H9 (cell line): ENCODE results near the gene ZNF629. TPM values are rescaled to one million over a fixed set of nuclear protein-coding genes. Genes with fewer than 3 reads are reported as not detected.

Source experiments
- DNase-seq: peaks from one replicate; pipeline ENCODE4 v3.0.0-alpha.2; 2017
- H2AFZ ChIP-seq: one replicate; pipeline ENCODE4 v1.6.1; 2013; ENCODE audit warnings: mild to moderate bottlenecking, low read length, control low read depth, moderate library complexity
- H2AK5ac ChIP-seq: 2 replicates; pipeline ENCODE4 v1.6.1; 2013; ENCODE audit warnings: low read length, control low read depth, mixed read lengths; ENCODE audit not compliant: insufficient read length
- H2BK120ac ChIP-seq: one replicate; pipeline ENCODE4 v1.6.1; 2013; ENCODE audit warnings: low read depth, mild to moderate bottlenecking, low read length, control low read depth, inconsistent platforms; ENCODE audit not compliant: poor library complexity, severe bottlenecking
- H2BK12ac ChIP-seq: 2 replicates; pipeline ENCODE4 v1.6.1; 2013; ENCODE audit warnings: low read length, control low read depth, mixed read lengths, low read depth; ENCODE audit not compliant: insufficient read length
- H2BK15ac ChIP-seq: 2 replicates; pipeline ENCODE4 v1.6.1; 2013; ENCODE audit warnings: low read depth, low read length, control low read depth
- H2BK20ac ChIP-seq: one replicate; pipeline ENCODE4 v1.6.1; 2013; ENCODE audit warnings: low read depth, mild to moderate bottlenecking, low read length, control low read depth, inconsistent platforms; ENCODE audit not compliant: poor library complexity, severe bottlenecking
- H2BK5ac ChIP-seq: 2 replicates; pipeline ENCODE4 v1.6.1; 2013; ENCODE audit warnings: low read length, control low read depth, mixed read lengths; ENCODE audit not compliant: insufficient read length
- H3K14ac ChIP-seq: 2 replicates; pipeline ENCODE4 v1.6.1; 2013; ENCODE audit warnings: low read length, control low read depth; ENCODE audit not compliant: insufficient read depth
- H3K18ac ChIP-seq: 2 replicates; pipeline ENCODE4 v1.6.1; 2013; ENCODE audit warnings: low read depth, mild to moderate bottlenecking, mixed read lengths, low read length, control low read depth; ENCODE audit not compliant: insufficient read length
- H3K23ac ChIP-seq: 2 replicates; pipeline ENCODE4 v1.6.1; 2013; ENCODE audit warnings: low read length, control low read depth, mixed read lengths, low read depth; ENCODE audit not compliant: insufficient read length
- H3K23me2 ChIP-seq: 2 replicates; pipeline ENCODE4 v1.6.1; 2013; ENCODE audit warnings: low read depth, mild to moderate bottlenecking, mixed read lengths, low read length, control low read depth; ENCODE audit not compliant: insufficient read length, poor library complexity, severe bottlenecking
- H3K27ac ChIP-seq: 2 replicates; pipeline ENCODE4 v1.5.1; 2013; ENCODE audit warnings: low read length, control low read depth, mixed read lengths, low read depth; ENCODE audit not compliant: insufficient read length
- H3K27me3 ChIP-seq: 2 replicates; pipeline ENCODE4 v1.6.1; 2013; ENCODE audit warnings: low read length, control low read depth, inconsistent platforms; ENCODE audit not compliant: insufficient read depth
- H3K4ac ChIP-seq: 2 replicates; pipeline ENCODE4 v1.6.1; 2013; ENCODE audit warnings: low read depth, mild to moderate bottlenecking, control low read depth, inconsistent platforms, low read length, moderate library complexity
- H3K4me1 ChIP-seq: 2 replicates; pipeline ENCODE4 v1.6.1; 2013; ENCODE audit warnings: low read length, control low read depth, inconsistent platforms; ENCODE audit not compliant: insufficient read depth
- H3K4me2 ChIP-seq: 2 replicates; pipeline ENCODE4 v1.6.1; 2013; ENCODE audit warnings: low read length, control low read depth, mixed read lengths; ENCODE audit not compliant: insufficient read length, insufficient read depth
- H3K56ac ChIP-seq: 2 replicates; pipeline ENCODE4 v1.6.1; 2013; ENCODE audit warnings: low read depth, mild to moderate bottlenecking, mixed read lengths, low read length, control low read depth; ENCODE audit not compliant: insufficient read length
- H3K79me1 ChIP-seq: 2 replicates; pipeline ENCODE4 v1.6.1; 2013; ENCODE audit warnings: low read depth, mild to moderate bottlenecking, moderate library complexity, low read length, control low read depth, inconsistent platforms; ENCODE audit not compliant: insufficient read depth, poor library complexity, severe bottlenecking
- H3K79me2 ChIP-seq: 2 replicates; pipeline ENCODE4 v1.6.1; 2013; ENCODE audit warnings: low read length, control low read depth, inconsistent platforms; ENCODE audit not compliant: insufficient read depth
- H3K9ac ChIP-seq: 2 replicates; pipeline ENCODE4 v1.6.1; 2013; ENCODE audit warnings: low read length, control low read depth, mixed read lengths; ENCODE audit not compliant: insufficient read length; ENCODE audit errors: extremely low read depth
- H3K9me3 ChIP-seq: one replicate; pipeline ENCODE4 v1.6.1; 2013; ENCODE audit warnings: low read depth, low read length, inconsistent platforms; ENCODE audit not compliant: control insufficient read depth
- H3T11ph ChIP-seq: one replicate; pipeline ENCODE4 v1.6.1; 2013; ENCODE audit warnings: mild to moderate bottlenecking, low read length, control low read depth, inconsistent platforms
- H4K20me1 ChIP-seq: one replicate; pipeline ENCODE4 v1.6.1; 2013; ENCODE audit not compliant: control insufficient read depth, insufficient read length, insufficient read depth
- H4K5ac ChIP-seq: 2 replicates; pipeline ENCODE4 v1.6.1; 2013; ENCODE audit warnings: low read depth, mild to moderate bottlenecking, mixed read lengths, low read length, control low read depth; ENCODE audit not compliant: insufficient read length
- H4K8ac ChIP-seq: replicated peaks from 2 replicates; pipeline ENCODE4 v1.6.1; 2013; ENCODE audit warnings: low read length, control low read depth, mixed read lengths, low read depth; ENCODE audit not compliant: insufficient read length
- H4K91ac ChIP-seq: 2 replicates; pipeline ENCODE4 v1.6.1; 2013; ENCODE audit warnings: low read depth, mild to moderate bottlenecking, moderate library complexity, mixed read lengths, low read length, control low read depth; ENCODE audit not compliant: insufficient read length
- H3K27ac Mint-ChIP-seq, 3 experiments: 2 replicates in 2 of 3; 3 replicates in 1 of 3; pipeline ENCODE4 v1.8.0; 2020 to 2021; ENCODE audit warnings: mixed read lengths in 3 of 3, mild to moderate bottlenecking in 1 of 3, moderate library complexity in 1 of 3
- H3K27me3 Mint-ChIP-seq: 2 replicates; pipeline ENCODE4 v1.8.0; 2021; ENCODE audit warnings: low read depth, mild to moderate bottlenecking, moderate library complexity, mixed read lengths
- H3K36me3 Mint-ChIP-seq, 3 experiments: 2 replicates in 2 of 3; 3 replicates in 1 of 3; pipeline ENCODE4 v1.8.0; 2020 to 2021; ENCODE audit warnings: low read depth in 3 of 3, mixed read lengths in 3 of 3; ENCODE audit not compliant: insufficient read depth in 1 of 3
- H3K4me1 Mint-ChIP-seq, 2 experiments: 2 replicates each; pipeline ENCODE4 v1.8.0; 2020; ENCODE audit warnings: mixed read lengths in 2 of 2
- H3K4me3 Mint-ChIP-seq, 2 experiments: 2 replicates in 1 of 2; 3 replicates in 1 of 2; pipeline ENCODE4 v1.8.0; 2020 to 2021; ENCODE audit warnings: mild to moderate bottlenecking in 2 of 2, mixed read lengths in 2 of 2, moderate library complexity in 1 of 2
- H3K9me3 Mint-ChIP-seq, 2 experiments: 2 replicates in 1 of 2; 3 replicates in 1 of 2; pipeline ENCODE4 v1.8.0; 2020; ENCODE audit warnings: mild to moderate bottlenecking in 2 of 2, mixed read lengths in 2 of 2, moderate library complexity in 1 of 2
- WGBS: extraction: QIAGEN DNeasy Blood & Tissue Kit; methylation state at CpG from one replicate; pipeline ENCODE4 v1.1.7; 2013; ENCODE audit warnings: missing lambda C conversion rate, low lambda C conversion rate, mixed read lengths; ENCODE audit not compliant: insufficient read length; ENCODE audit errors: extremely low coverage; 5-methylcytosine and 5-hydroxymethylcytosine counted together
- total RNA-seq: library from RNA; stranded (reverse); gene quantifications from 2 replicates; pipeline ENCODE4 v1.2.1, GENCODE V29; 2021
- TF ChIP-seq, protein P1 (sequence below): fragments of 200-600 bp; sonication (generic); conservative IDR thresholded peaks from 3 replicates; pipeline ENCODE4 v1.8.0; 2021; ENCODE audit warnings: antibody characterized with exemption, mild to moderate bottlenecking

Gene ZNF629
- total RNA-seq, 1 experiment from 2014 or later: 20.0 TPM

DNA sequence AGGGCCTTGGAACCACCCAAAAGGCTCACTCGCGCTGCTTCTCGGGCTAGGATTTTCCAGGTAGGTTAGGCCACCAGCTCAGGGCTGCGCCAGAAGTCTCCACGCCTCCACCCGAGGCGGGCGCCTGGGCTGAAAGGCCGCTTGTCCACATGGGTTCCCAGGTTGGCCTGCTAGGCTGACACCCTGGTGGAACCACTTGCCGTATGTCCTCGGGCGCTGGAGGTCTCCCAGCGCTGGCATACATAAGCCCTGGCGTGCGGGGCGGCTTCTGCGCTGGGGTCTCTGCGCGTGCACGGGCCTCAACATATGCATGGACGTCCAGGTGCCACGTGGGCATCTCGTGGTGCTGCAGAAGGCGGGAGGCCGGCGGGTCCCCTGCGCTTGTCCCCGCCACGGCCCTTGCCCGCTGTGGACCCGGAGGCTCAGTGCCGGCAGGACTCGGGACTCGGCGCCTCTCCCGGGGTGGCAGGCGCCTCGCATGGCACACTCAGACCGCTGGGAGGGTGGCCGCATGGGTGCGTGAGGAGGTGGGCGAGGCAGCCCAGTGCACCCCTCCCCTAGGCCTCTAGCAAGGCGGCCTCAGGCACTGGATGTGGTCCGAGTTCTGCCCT, 47.2 kb upstream of the ZNF629 start:
- no peaks in the 10 kb centered on the region for H3K9me3 ChIP-seq
- H4K91ac ChIP-seq: no peak overlapping the region
- H3K27me3 ChIP-seq: no peaks in the 10 kb centered on the region; the same call in 1 of the 2 replicates
- H4K5ac ChIP-seq: no peak overlapping the region
- H3K4me1 ChIP-seq: no peaks in the 10 kb centered on the region
- no peak overlapping the region for H3K4me2 ChIP-seq
- no peaks in the 10 kb centered on the region for H3K9me3 Mint-ChIP-seq
- H3K4me3 Mint-ChIP-seq: no peak overlapping the region
- no peak for DNase-seq
- H2AFZ ChIP-seq: no peak overlapping the region
- H2BK15ac ChIP-seq: no peak overlapping the region
- no peak overlapping the region for H3K9ac ChIP-seq
- no peak overlapping the region for H2BK5ac ChIP-seq
- no peak overlapping the region for H2BK12ac ChIP-seq
- no peaks in the 10 kb centered on the region; a peak in 1 of 4 replicates for H3K4me1 Mint-ChIP-seq
- H3K79me2 ChIP-seq: no peaks in the 10 kb centered on the region
- H4K8ac ChIP-seq: no peak overlapping the region
- no peaks in the 10 kb centered on the region for H3K79me1 ChIP-seq
- H3K27ac Mint-ChIP-seq: no peak overlapping the region
- no peak overlapping the region for H3K18ac ChIP-seq
- peaks cover 29% of the 10 kb centered on the region for H3K27me3 Mint-ChIP-seq
- H3K4ac ChIP-seq: no peak overlapping the region
- no peak overlapping the region for H3K23ac ChIP-seq
- H2BK20ac ChIP-seq: no peak overlapping the region
- H3K36me3 Mint-ChIP-seq: no peaks in the 10 kb centered on the region
- no peak overlapping the region for H3K56ac ChIP-seq
- H4K20me1 ChIP-seq: no peaks in the 10 kb centered on the region
- no peak overlapping the region for H3K27ac ChIP-seq
- WGBS: no CpG with 5 or more reads among the region's 44 CpGs
- no peak overlapping the region for H2AK5ac ChIP-seq
- no peaks in the 10 kb centered on the region for H3K23me2 ChIP-seq
- H2BK120ac ChIP-seq: no peak overlapping the region
- TF ChIP-seq, protein P1, sequence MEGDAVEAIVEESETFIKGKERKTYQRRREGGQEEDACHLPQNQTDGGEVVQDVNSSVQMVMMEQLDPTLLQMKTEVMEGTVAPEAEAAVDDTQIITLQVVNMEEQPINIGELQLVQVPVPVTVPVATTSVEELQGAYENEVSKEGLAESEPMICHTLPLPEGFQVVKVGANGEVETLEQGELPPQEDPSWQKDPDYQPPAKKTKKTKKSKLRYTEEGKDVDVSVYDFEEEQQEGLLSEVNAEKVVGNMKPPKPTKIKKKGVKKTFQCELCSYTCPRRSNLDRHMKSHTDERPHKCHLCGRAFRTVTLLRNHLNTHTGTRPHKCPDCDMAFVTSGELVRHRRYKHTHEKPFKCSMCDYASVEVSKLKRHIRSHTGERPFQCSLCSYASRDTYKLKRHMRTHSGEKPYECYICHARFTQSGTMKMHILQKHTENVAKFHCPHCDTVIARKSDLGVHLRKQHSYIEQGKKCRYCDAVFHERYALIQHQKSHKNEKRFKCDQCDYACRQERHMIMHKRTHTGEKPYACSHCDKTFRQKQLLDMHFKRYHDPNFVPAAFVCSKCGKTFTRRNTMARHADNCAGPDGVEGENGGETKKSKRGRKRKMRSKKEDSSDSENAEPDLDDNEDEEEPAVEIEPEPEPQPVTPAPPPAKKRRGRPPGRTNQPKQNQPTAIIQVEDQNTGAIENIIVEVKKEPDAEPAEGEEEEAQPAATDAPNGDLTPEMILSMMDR: no peak
- H3K14ac ChIP-seq: no peak overlapping the region; the same call in 1 of the 2 replicates
- no peak overlapping the region for H3T11ph ChIP-seq
